GM18868 (cell line): ENCODE results near the gene UROD.
A peak's percentile ranks its signal among the peaks of the same experiment; 100 is the strongest.
"Not testable (repeated sequence)": the region's sequence is repeated elsewhere in the genome, so short reads cannot be mapped to it uniquely, and the experiment has no call there.

Source experiments
- ATAC-seq: cut with Tn5 transposase; IDR thresholded peaks from one replicate; pipeline ENCODE4 v1.9.1; 2021; ENCODE audit warnings: mild to moderate bottlenecking, moderate library complexity; ENCODE audit not compliant: unreplicated experiment

UROD gene

GRCh38 chr1:45038240-45038639 lies 26.2 kb downstream of the UROD start:
- no peak for ATAC-seq

GRCh38 chr1:45038661-45039364 lies 26.8 kb downstream of the UROD start:
- ATAC-seq = no peak

GRCh38 chr1:45040297-45040696 lies 28.2 kb downstream of the UROD start:
- ATAC-seq = no peak

GRCh38 chr1:45043094-45043493 lies 31.0 kb downstream of the UROD start:
- no peak for ATAC-seq

- no peak for ATAC-seq
Observed at GRCh38 chr1:45044916-45045315, 32.9 kb downstream of the UROD start.

- ATAC-seq = no peak
Observed at GRCh38 chr1:45047032-45047431, 35.0 kb downstream of the UROD start.

GRCh38 chr1:45051005-45051772 lies 39.1 kb downstream of the UROD start:
- ATAC-seq = peak; percentile 44

GRCh38 chr1:45057542-45057941 lies 45.5 kb downstream of the UROD start:
- ATAC-seq = no peak

- ATAC-seq = no peak
Observed at GRCh38 chr1:45059829-45060228, 47.8 kb downstream of the UROD start.

- ATAC-seq = not testable (repeated sequence)
Observed at GRCh38 chr1:45062463-45062862, 50.4 kb downstream of the UROD start.

GRCh38 chr1:45065083-45065482 lies 53.0 kb downstream of the UROD start:
- no peak for ATAC-seq
